GM23338 (cell line): ENCODE measurements around the gene ARHGAP32.

ENCODE experiments used
- EZH2phosphoT487 ChIP-seq: fragments of 200-600 bp; sonication (generic); IDR thresholded peaks from one replicate; pipeline ENCODE4 v1.8.1; 2018; ENCODE audit warnings: antibody characterized with exemption; ENCODE audit not compliant: unreplicated experiment
- TF ChIP-seq, protein P1 (sequence below), 2 experiments: fragments of 200-600 bp in 1 of 2; sonication (generic) in 1 of 2; conservative IDR thresholded peaks; 2 replicates each; pipeline versions ENCODE4 v1.5.1 to v1.6.1; 2016 to 2017; ENCODE audit warnings: antibody characterized with exemption in 2 of 2, low read depth in 2 of 2, mild to moderate bottlenecking in 2 of 2, moderate library complexity in 1 of 2

- TF ChIP-seq, protein P1, sequence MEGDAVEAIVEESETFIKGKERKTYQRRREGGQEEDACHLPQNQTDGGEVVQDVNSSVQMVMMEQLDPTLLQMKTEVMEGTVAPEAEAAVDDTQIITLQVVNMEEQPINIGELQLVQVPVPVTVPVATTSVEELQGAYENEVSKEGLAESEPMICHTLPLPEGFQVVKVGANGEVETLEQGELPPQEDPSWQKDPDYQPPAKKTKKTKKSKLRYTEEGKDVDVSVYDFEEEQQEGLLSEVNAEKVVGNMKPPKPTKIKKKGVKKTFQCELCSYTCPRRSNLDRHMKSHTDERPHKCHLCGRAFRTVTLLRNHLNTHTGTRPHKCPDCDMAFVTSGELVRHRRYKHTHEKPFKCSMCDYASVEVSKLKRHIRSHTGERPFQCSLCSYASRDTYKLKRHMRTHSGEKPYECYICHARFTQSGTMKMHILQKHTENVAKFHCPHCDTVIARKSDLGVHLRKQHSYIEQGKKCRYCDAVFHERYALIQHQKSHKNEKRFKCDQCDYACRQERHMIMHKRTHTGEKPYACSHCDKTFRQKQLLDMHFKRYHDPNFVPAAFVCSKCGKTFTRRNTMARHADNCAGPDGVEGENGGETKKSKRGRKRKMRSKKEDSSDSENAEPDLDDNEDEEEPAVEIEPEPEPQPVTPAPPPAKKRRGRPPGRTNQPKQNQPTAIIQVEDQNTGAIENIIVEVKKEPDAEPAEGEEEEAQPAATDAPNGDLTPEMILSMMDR (conservative IDR thresholded peaks at IDR 0.05; ENCODE audit: low read depth in 2 of 2) = no peak
- no peak for TF ChIP-seq EZH2phosphoT487
These were observed 476 bp downstream of the ARHGAP32 start for GRCh38 chr11:129191649-129192048.
